ENCODE measurements around the gene MAST3.
"Not testable (repeated sequence)": the region's sequence is repeated elsewhere in the genome, so short reads cannot be mapped to it uniquely, and the experiment has no call there.

The MAST3 gene

GRCh38 chr19:18089096-18089541 lies 8.5 kb upstream of the MAST3 start:
- not testable (repeated sequence) for DNase-seq

GRCh38 chr19:18089726-18090125 lies 7.9 kb upstream of the MAST3 start:
- DNase-seq = no peak

- DNase-seq = no peak
These were observed 6.9 kb upstream of the MAST3 start for GRCh38 chr19:18090545-18091216.

- no peak for DNase-seq
These were observed 6.4 kb upstream of the MAST3 start for GRCh38 chr19:18091217-18091608.

GRCh38 chr19:18093439-18094161 lies 4.0 kb upstream of the MAST3 start:
- peak; percentile 87 for DNase-seq

GRCh38 chr19:18096258-18096657 lies 1.3 kb upstream of the MAST3 start:
- DNase-seq = no peak

GRCh38 chr19:18097993-18098890 lies 664 bp downstream of the MAST3 start:
- peak; percentile 43 for DNase-seq

GRCh38 chr19:18098891-18099622 lies 1.5 kb downstream of the MAST3 start:
- DNase-seq = no peak

GRCh38 chr19:18099623-18099995 lies 2.0 kb downstream of the MAST3 start:
- DNase-seq = no peak

GRCh38 chr19:18100710-18101109 lies 3.1 kb downstream of the MAST3 start:
- DNase-seq = no peak

- DNase-seq = no peak
These were observed 3.7 kb downstream of the MAST3 start for GRCh38 chr19:18101268-18101667.

GRCh38 chr19:18102916-18103542 lies 5.5 kb downstream of the MAST3 start:
- peak; percentile 85 for DNase-seq

GRCh38 chr19:18104793-18105131 lies 7.2 kb downstream of the MAST3 start:
- no peak for DNase-seq

- not testable (repeated sequence) for DNase-seq
These were observed 7.7 kb downstream of the MAST3 start for GRCh38 chr19:18105259-18105658.

GRCh38 chr19:18107235-18107634 lies 9.7 kb downstream of the MAST3 start:
- no peak for DNase-seq

GRCh38 chr19:18108897-18109296 lies 11.3 kb downstream of the MAST3 start:
- DNase-seq = no peak

GRCh38 chr19:18109341-18109732 lies 11.8 kb downstream of the MAST3 start:
- DNase-seq = no peak

GRCh38 chr19:18109733-18110608 lies 12.4 kb downstream of the MAST3 start:
- no peak for DNase-seq

GRCh38 chr19:18110609-18111232 lies 13.1 kb downstream of the MAST3 start:
- DNase-seq = no peak

- peak; percentile 37 for DNase-seq
These were observed 15.5 kb downstream of the MAST3 start for GRCh38 chr19:18112989-18113478.

- no peak for DNase-seq
These were observed 16.2 kb downstream of the MAST3 start for GRCh38 chr19:18113827-18114226.

All from NCI-H2171 (cell line).